PC-9 (cell line): Measurements from ENCODE around the gene DISC1.

Source experiments
- CTCF ChIP-seq: fragments of 200-600 bp; sonication (generic); conservative IDR thresholded peaks from 2 replicates; pipeline ENCODE4 v1.6.1; 2017; ENCODE audit warnings: mixed run types, antibody characterized with exemption, mild to moderate bottlenecking, moderate library complexity
- EZH2 ChIP-seq: fragments of 200-600 bp; sonication (generic); IDR thresholded peaks from 2 replicates; pipeline ENCODE4 v1.8.0; 2017; ENCODE audit warnings: antibody characterized with exemption, low read depth

GRCh38 chr1:231938711-231939110 is 312.1 kb downstream of the DISC1 start:
- TF ChIP-seq CTCF (no peak), EZH2 (no peak)
